WTC11 (cell line): ENCODE data around the gene FCN2. TPM values are rescaled to one million over a fixed set of nuclear protein-coding genes. Genes with fewer than 3 reads are reported as not detected.

Experiments used
- ATAC-seq: fragments of 200-7000 bp; cut with Tn5 transposase; 2 replicates; pipeline ENCODE4 v1.10.0; 2021; ENCODE audit warnings: mild to moderate bottlenecking, moderate library complexity
- CTCF ChIA-PET: fragments of 300-600 bp; sonication (Branson Sonifier 250); formaldehyde crosslinking; loops from one replicate; lab custom pipeline; 2021; ENCODE audit warnings: antibody characterized with exemption; lab: Charles Lee
- POLR2A ChIA-PET: fragments of 350-600 bp; sonication (Branson Sonifier 250); formaldehyde crosslinking; loops from one replicate; lab custom pipeline; 2021; ENCODE audit warnings: antibody characterized with exemption; lab: Charles Lee
- DNase-seq: peaks from one replicate; pipeline ENCODE4 v3.0.0; 2021; ENCODE audit warnings: low spot score
- H3K27ac Mint-ChIP-seq: 2 replicates; pipeline ENCODE4 v1.8.0; 2021; ENCODE audit warnings: mixed read lengths
- H3K27me3 Mint-ChIP-seq: 2 replicates; pipeline ENCODE4 v1.8.0; 2021; ENCODE audit warnings: low read depth, mild to moderate bottlenecking, moderate library complexity, mixed read lengths
- H3K36me3 Mint-ChIP-seq: 2 replicates; pipeline ENCODE4 v1.8.0; 2021; ENCODE audit warnings: mixed read lengths
- H3K4me1 Mint-ChIP-seq: 2 replicates; pipeline ENCODE4 v1.8.0; 2022; ENCODE audit warnings: mixed read lengths
- H3K4me3 Mint-ChIP-seq: 2 replicates; pipeline ENCODE4 v1.8.0; 2021; ENCODE audit warnings: mild to moderate bottlenecking, moderate library complexity, mixed read lengths
- H3K9me3 Mint-ChIP-seq: 2 replicates; pipeline ENCODE4 v1.8.0; 2021; ENCODE audit warnings: mixed read lengths
- ATF2 ChIP-seq: sonication (generic); formaldehyde crosslinking; IDR thresholded peaks from 2 replicates; pipeline ENCODE4 v1.8.1; 2022; ENCODE audit warnings: low read depth, missing genetic modification reagents, borderline replicate concordance
- ATF3 ChIP-seq: sonication (generic); formaldehyde crosslinking; conservative IDR thresholded peaks from 2 replicates; pipeline ENCODE4 v1.8.1; 2022; ENCODE audit warnings: mild to moderate bottlenecking, missing genetic modification reagents
- CBFB ChIP-seq: sonication (generic); formaldehyde crosslinking; IDR thresholded peaks from 2 replicates; pipeline ENCODE4 v1.8.1; 2022; ENCODE audit warnings: mild to moderate bottlenecking, low read depth, missing genetic modification reagents
- CREB1 ChIP-seq: sonication (generic); formaldehyde crosslinking; IDR thresholded peaks from 2 replicates; pipeline ENCODE4 v1.8.0; 2023; ENCODE audit warnings: mild to moderate bottlenecking, missing genetic modification reagents
- ESRRA ChIP-seq: sonication (generic); formaldehyde crosslinking; IDR thresholded peaks from 2 replicates; pipeline ENCODE4 v1.8.1; 2022; ENCODE audit warnings: mild to moderate bottlenecking, missing genetic modification reagents, borderline replicate concordance
- FOXJ3 ChIP-seq: sonication (generic); formaldehyde crosslinking; IDR thresholded peaks from 2 replicates; pipeline ENCODE4 v1.9.0; 2021; ENCODE audit warnings: missing genetic modification reagents, mild to moderate bottlenecking, borderline replicate concordance
- FOXP4 ChIP-seq: sonication (generic); formaldehyde crosslinking; IDR thresholded peaks from 2 replicates; pipeline ENCODE4 v1.8.0; 2022; ENCODE audit warnings: mild to moderate bottlenecking, missing genetic modification reagents
- HMGA2 ChIP-seq: fragments of 250-450 bp; sonication (Bioruptor Pico); IDR thresholded peaks from 2 replicates; pipeline ENCODE4 v1.4.0; 2021; ENCODE audit warnings: mild to moderate bottlenecking, moderate library complexity
- IRF1 ChIP-seq: sonication (generic); formaldehyde crosslinking; IDR thresholded peaks from 2 replicates; pipeline ENCODE4 v1.8.0; 2023; ENCODE audit warnings: missing genetic modification reagents
- JUN ChIP-seq: sonication (generic); formaldehyde crosslinking; IDR thresholded peaks from 2 replicates; pipeline ENCODE4 v1.8.0; 2023; ENCODE audit warnings: mild to moderate bottlenecking, missing genetic modification reagents
- MAX ChIP-seq: sonication (generic); formaldehyde crosslinking; IDR thresholded peaks from 2 replicates; pipeline ENCODE4 v1.8.0; 2022; ENCODE audit warnings: mild to moderate bottlenecking, missing genetic modification reagents
- MLX ChIP-seq: sonication (generic); formaldehyde crosslinking; IDR thresholded peaks from 2 replicates; pipeline ENCODE4 v1.8.1; 2023; ENCODE audit warnings: mild to moderate bottlenecking, missing genetic modification reagents, moderate library complexity
- MYBL2 ChIP-seq: sonication (generic); formaldehyde crosslinking; IDR thresholded peaks from 2 replicates; pipeline ENCODE4 v1.8.1; 2023; ENCODE audit warnings: mild to moderate bottlenecking, moderate library complexity, missing genetic modification reagents
- NFATC4 ChIP-seq: fragments of 250-450 bp; sonication (Bioruptor Pico); IDR thresholded peaks from 2 replicates; pipeline ENCODE4 v1.9.0; 2021; ENCODE audit warnings: mild to moderate bottlenecking
- PRRX2 ChIP-seq: fragments of 250-450 bp; sonication (Bioruptor Pico); IDR thresholded peaks from 2 replicates; pipeline ENCODE4 v1.8.0; 2021; ENCODE audit warnings: mild to moderate bottlenecking
- RELA ChIP-seq: sonication (generic); formaldehyde crosslinking; IDR thresholded peaks from 2 replicates; pipeline ENCODE4 v1.8.1; 2022; ENCODE audit warnings: missing genetic modification reagents, mild to moderate bottlenecking, borderline replicate concordance
- SMAD3 ChIP-seq: sonication (generic); formaldehyde crosslinking; IDR thresholded peaks from 2 replicates; pipeline ENCODE4 v1.8.0; 2022; ENCODE audit warnings: missing genetic modification reagents, mild to moderate bottlenecking, borderline replicate concordance
- TP53 ChIP-seq: sonication (generic); formaldehyde crosslinking; IDR thresholded peaks from 2 replicates; pipeline ENCODE4 v1.8.1; 2023; ENCODE audit warnings: mild to moderate bottlenecking, missing genetic modification reagents
- USF2 ChIP-seq: sonication (generic); formaldehyde crosslinking; IDR thresholded peaks from 2 replicates; pipeline ENCODE4 v1.8.1; 2023; ENCODE audit warnings: mild to moderate bottlenecking, missing genetic modification reagents, moderate library complexity
- ZBTB21 ChIP-seq: sonication (generic); formaldehyde crosslinking; IDR thresholded peaks from 2 replicates; pipeline ENCODE4 v1.8.1; 2023; ENCODE audit warnings: mild to moderate bottlenecking, missing genetic modification reagents, borderline replicate concordance
- ZBTB43 ChIP-seq: sonication (generic); formaldehyde crosslinking; IDR thresholded peaks from 2 replicates; pipeline ENCODE4 v1.8.1; 2023; ENCODE audit warnings: mild to moderate bottlenecking, missing genetic modification reagents
- ZNF219 ChIP-seq: sonication (generic); formaldehyde crosslinking; IDR thresholded peaks from 2 replicates; pipeline ENCODE4 v1.8.0; 2023; ENCODE audit warnings: missing genetic modification reagents, mild to moderate bottlenecking, borderline replicate concordance
- ZNF232 ChIP-seq: sonication (generic); formaldehyde crosslinking; IDR thresholded peaks from 2 replicates; pipeline ENCODE4 v1.8.0; 2022; ENCODE audit warnings: mild to moderate bottlenecking, missing genetic modification reagents
- ZNF263 ChIP-seq: sonication (generic); formaldehyde crosslinking; IDR thresholded peaks from 2 replicates; pipeline ENCODE4 v1.8.1; 2022; ENCODE audit warnings: low read depth, mild to moderate bottlenecking, moderate library complexity, missing genetic modification reagents
- ZNF671 ChIP-seq: fragments of 250-450 bp; sonication (Bioruptor Pico); IDR thresholded peaks from 2 replicates; pipeline ENCODE4 v1.8.0; 2021; ENCODE audit warnings: mild to moderate bottlenecking
- total RNA-seq: library from RNA; stranded (reverse); gene quantifications from 3 replicates; pipeline ENCODE4 v1.2.3, GENCODE V29; 2021

The FCN2 gene
- total RNA-seq, 1 experiment from 2014 or later, result not detected

- Mint-ChIP-seq H3K36me3 (0 out of 2 replicates have a peak, but pooled peaks cover 2% of the 10 kb centered on the region), H3K4me3 (no peak overlapping the region), H3K9me3 (peaks cover 15% of the 10 kb centered on the region), H3K27ac (no peak overlapping the region), H3K27me3 (no peaks in the 10 kb centered on the region), H3K4me1 (no peaks in the 10 kb centered on the region)
- ATAC-seq, result no peak
- TF ChIP-seq PRRX2 (CRISPR knock-in tag) (no peak), ZNF232 (no peak), CREB1 (CRISPR knock-in tag) (no peak), SMAD3 (no peak), ZBTB21 (no peak), JUN (CRISPR knock-in tag) (no peak), TP53 (CRISPR knock-in tag) (no peak), MLX (CRISPR knock-in tag) (no peak), FOXJ3 (CRISPR knock-in tag) (no peak), ZNF263 (CRISPR knock-in tag) (no peak), RELA (no peak), MYBL2 (CRISPR knock-in tag) (no peak), ZBTB43 (CRISPR knock-in tag) (no peak), ESRRA (CRISPR knock-in tag) (no peak), USF2 (CRISPR knock-in tag) (no peak), ZNF219 (CRISPR knock-in tag) (no peak), ATF3 (no peak), FOXP4 (CRISPR knock-in tag) (no peak)
- POLR2A ChIA-PET, result no interaction called here
- CTCF ChIA-PET, result no interaction called here
- no peak for DNase-seq
These were observed 16.4 kb upstream of the FCN2 start for GRCh38 chr9:134863941-134864820.

- ChIA-PET CTCF (no interaction called here), POLR2A (no interaction called here)
- TF ChIP-seq ZNF219 (CRISPR knock-in tag), result no peak
- TF ChIP-seq ATF2 (CRISPR knock-in tag), result no peak
- TF ChIP-seq IRF1, result no peak
- TF ChIP-seq HMGA2 (CRISPR knock-in tag), result no peak
- no peak for TF ChIP-seq MAX (CRISPR knock-in tag)
- TF ChIP-seq JUN (CRISPR knock-in tag), result no peak
- TF ChIP-seq CBFB, result no peak
- no peak for TF ChIP-seq NFATC4
- TF ChIP-seq ZNF671 (CRISPR knock-in tag), result no peak
- Mint-ChIP-seq H3K36me3 (0 out of 2 replicates have a peak, but pooled peaks cover 2% of the 10 kb centered on the region), H3K4me3 (no peak overlapping the region), H3K4me1 (no peaks in the 10 kb centered on the region), H3K27me3 (no peaks in the 10 kb centered on the region), H3K9me3 (peaks cover 13% of the 10 kb centered on the region), H3K27ac (no peak overlapping the region)
- ATAC-seq (no peak), DNase-seq (no peak)
These were observed 15.8 kb upstream of the FCN2 start for GRCh38 chr9:134864821-134865190.
